ENCODE measurements around the gene HEATR5A.

DNA sequence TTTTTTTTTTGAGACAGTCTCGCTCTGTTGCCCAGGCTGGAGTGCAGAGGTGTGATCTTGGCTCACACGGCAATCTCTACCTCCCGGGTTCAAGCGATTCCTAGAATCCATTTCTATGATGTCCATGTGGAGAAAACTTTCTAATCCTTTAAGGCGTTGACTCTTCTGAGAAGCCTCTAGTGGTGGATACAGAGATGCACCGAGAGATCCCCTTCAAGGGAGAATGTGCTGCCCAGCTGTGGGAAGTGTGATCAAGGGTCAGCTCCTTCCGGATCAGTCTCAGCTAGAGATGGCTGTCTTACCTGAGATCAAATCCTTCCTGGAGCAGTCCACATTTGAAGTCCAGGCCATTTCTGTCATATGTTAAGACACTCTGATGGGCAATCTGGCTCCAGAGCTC, 120.1 kb downstream of the HEATR5A start:
- no peak for TF ChIP-seq CTCF (IDR thresholded peaks at IDR 0.05)
- no peak for TF ChIP-seq EP300 (IDR thresholded peaks at IDR 0.05)
- no peak for TF ChIP-seq POLR2A (IDR thresholded peaks at IDR 0.05)

All from gastroesophageal sphincter (tissue), 3 donors.